GM12874 (cell line): ENCODE data around the gene C16orf96.

Experiments used
- TF ChIP-seq, protein P1 (sequence below): IDR thresholded peaks from 2 replicates; pipeline ENCODE4 v1.5.1; 2011; ENCODE audit warnings: low read depth, mild to moderate bottlenecking, control low read depth, low read length, moderate library complexity; ENCODE audit not compliant: insufficient read depth

C16orf96 gene

DNA sequence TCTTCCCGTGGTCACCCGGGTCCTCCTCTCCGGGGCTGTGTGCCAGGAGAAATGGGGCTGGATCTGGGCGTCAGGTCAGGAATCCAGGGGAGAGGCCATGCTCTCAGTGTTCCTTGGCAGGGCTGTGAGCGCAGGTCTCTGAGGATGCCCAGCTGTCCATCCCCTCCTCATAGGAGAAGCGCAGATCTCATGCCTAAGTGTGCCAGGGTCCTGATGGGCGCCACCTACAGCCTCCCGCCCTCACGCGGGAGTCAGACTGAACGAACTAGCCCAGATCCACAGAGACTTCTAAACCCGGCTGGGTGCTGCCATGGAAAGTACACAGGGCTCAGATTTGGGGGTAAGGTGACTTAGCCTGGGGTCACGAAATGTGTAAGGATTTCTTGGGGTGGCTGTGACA lies 92.8 kb downstream of the C16orf96 start:
- TF ChIP-seq, protein P1, sequence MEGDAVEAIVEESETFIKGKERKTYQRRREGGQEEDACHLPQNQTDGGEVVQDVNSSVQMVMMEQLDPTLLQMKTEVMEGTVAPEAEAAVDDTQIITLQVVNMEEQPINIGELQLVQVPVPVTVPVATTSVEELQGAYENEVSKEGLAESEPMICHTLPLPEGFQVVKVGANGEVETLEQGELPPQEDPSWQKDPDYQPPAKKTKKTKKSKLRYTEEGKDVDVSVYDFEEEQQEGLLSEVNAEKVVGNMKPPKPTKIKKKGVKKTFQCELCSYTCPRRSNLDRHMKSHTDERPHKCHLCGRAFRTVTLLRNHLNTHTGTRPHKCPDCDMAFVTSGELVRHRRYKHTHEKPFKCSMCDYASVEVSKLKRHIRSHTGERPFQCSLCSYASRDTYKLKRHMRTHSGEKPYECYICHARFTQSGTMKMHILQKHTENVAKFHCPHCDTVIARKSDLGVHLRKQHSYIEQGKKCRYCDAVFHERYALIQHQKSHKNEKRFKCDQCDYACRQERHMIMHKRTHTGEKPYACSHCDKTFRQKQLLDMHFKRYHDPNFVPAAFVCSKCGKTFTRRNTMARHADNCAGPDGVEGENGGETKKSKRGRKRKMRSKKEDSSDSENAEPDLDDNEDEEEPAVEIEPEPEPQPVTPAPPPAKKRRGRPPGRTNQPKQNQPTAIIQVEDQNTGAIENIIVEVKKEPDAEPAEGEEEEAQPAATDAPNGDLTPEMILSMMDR: no peak

- TF ChIP-seq, protein P1: no peak
Measured at GRCh38 chr16:4649744-4650442, 93.8 kb downstream of the C16orf96 start.
